Activated T-helper 1 cell treated with anti-CD3 and anti-CD28 coated beads, Interleukin-2, amount 50 U/mL, for 16 hours (primary cell): Measurements from ENCODE around the gene ZCCHC17.
"Not testable (repeated sequence)": the region's sequence is repeated elsewhere in the genome, so short reads cannot be mapped to it uniquely, and the experiment has no call there.

Experiments
- DNase-seq, 2 donors: peaks; one replicate each; pipeline ENCODE4 v3.0.0-alpha.2; 2020; ENCODE audit warnings: low read depth in 1 of 2, low spot score in 1 of 2

ZCCHC17 gene

GRCh38 chr1:31296486-31297276, at the start of gene ZCCHC17, which contains the start of gene SNRNP40:
TSS of gene ZCCHC17 (plus strand) at chr1:31297032. CDS start at chr1:31310099, 13,067 bp downstream.
TSS of gene SNRNP40 (minus strand) at chr1:31296788. CDS start at chr1:31296751, 37 bp downstream.
- peak; percentile 77 to 87 for DNase-seq

- DNase-seq = no peak
Observed at GRCh38 chr1:31248276-31248675, 48.6 kb upstream of the ZCCHC17 start.

GRCh38 chr1:31249854-31250253, 47.0 kb upstream of the ZCCHC17 start:
- DNase-seq = no peak

GRCh38 chr1:31257213-31257612, 39.6 kb upstream of the ZCCHC17 start:
- DNase-seq = no peak

GRCh38 chr1:31258581-31258980, 38.3 kb upstream of the ZCCHC17 start:
- DNase-seq = no peak

- DNase-seq = no peak
Observed at GRCh38 chr1:31259746-31260145, 37.1 kb upstream of the ZCCHC17 start.

- no peak for DNase-seq
Observed at GRCh38 chr1:31261916-31262315, 34.9 kb upstream of the ZCCHC17 start.

- DNase-seq = not testable (repeated sequence)
Observed at GRCh38 chr1:31262393-31262792, 34.4 kb upstream of the ZCCHC17 start.

- no peak for DNase-seq
Observed at GRCh38 chr1:31263408-31263807, 33.4 kb upstream of the ZCCHC17 start.

GRCh38 chr1:31264790-31265386, 31.9 kb upstream of the ZCCHC17 start:
- DNase-seq = no peak

- DNase-seq = no peak
Observed at GRCh38 chr1:31266547-31266946, 30.3 kb upstream of the ZCCHC17 start.

- no peak for DNase-seq
Observed at GRCh38 chr1:31272369-31272768, 24.5 kb upstream of the ZCCHC17 start.

GRCh38 chr1:31273619-31274018, 23.2 kb upstream of the ZCCHC17 start:
- no peak for DNase-seq

GRCh38 chr1:31282426-31282825, 14.4 kb upstream of the ZCCHC17 start:
- DNase-seq = not testable (repeated sequence)

GRCh38 chr1:31287791-31288190, 9.0 kb upstream of the ZCCHC17 start:
- DNase-seq = not testable (repeated sequence)

- no peak for DNase-seq
Observed at GRCh38 chr1:31289021-31289420, 7.8 kb upstream of the ZCCHC17 start.

GRCh38 chr1:31295874-31296485, 852 bp upstream of the ZCCHC17 start:
- DNase-seq = no peak

GRCh38 chr1:31297277-31298247, 730 bp downstream of the ZCCHC17 start:
- no peak for DNase-seq

- no peak for DNase-seq
Observed at GRCh38 chr1:31299365-31299764, 2.5 kb downstream of the ZCCHC17 start.

GRCh38 chr1:31300193-31300592, 3.4 kb downstream of the ZCCHC17 start:
- DNase-seq = no peak
